ENCODE results near the gene CHADL.
"Not testable (repeated sequence)": the region's sequence is repeated elsewhere in the genome, so short reads cannot be mapped to it uniquely, and the experiment has no call there.

Gene CHADL

DNA sequence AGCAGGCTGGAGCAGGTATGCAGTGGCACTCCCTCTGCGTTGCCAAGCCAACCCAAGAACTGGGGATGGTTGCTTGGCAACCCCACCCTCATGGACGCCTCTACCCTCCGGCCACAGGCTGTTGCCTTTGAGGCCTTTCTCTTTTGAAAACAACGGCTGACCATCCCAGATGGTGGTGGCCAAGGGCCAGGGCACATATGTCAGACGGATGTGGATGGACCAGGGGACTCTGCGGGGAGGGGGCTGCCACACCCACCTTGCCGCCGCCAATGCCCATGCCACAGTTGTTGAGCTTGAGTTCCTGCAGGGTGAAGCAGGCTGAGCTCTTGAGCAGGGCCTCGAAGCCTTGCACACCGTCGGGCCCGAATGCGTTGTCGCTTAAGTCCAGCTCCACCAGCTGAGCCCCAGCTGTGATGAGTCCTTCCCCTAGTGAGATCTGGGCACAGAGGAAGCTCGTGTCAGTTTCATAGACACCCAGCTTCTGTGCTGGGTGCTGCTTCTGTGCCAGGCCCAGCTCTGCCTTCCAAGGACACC, 23.7 kb upstream of the CHADL start:
- Mint-ChIP-seq H3K27me3 (no peaks in the 10 kb centered on the region), H3K36me3 (ENCODE audit: low read depth) (peaks cover 70% of the 10 kb centered on the region), H3K27ac (no peak overlapping the region), H3K9me3 (no peaks in the 10 kb centered on the region), H3K4me3 (no peak overlapping the region), H3K4me1 (ENCODE audit: low read depth) (peaks cover 5% of the 10 kb centered on the region)

DNA sequence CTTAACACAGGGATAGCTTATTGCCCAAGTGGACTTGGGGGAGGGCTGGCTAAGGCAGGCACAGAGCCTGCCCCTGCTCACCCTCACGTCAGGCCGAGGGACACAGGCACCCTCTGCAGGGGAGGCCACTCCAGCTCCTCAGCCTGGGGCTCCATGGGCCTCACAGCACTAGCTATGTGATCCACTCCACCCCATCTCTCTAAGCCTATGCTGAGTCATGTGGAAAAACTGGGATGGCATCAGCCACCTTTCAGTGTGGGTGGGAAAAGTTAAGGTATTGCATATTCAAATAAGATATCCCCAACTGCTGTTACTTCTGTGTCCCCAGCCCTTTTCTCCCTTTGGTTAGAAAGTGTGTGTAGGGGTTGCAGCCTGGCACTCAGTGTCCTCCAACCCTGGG, 23.0 kb upstream of the CHADL start:
- H3K4me1 Mint-ChIP-seq (ENCODE audit: low read depth), result peaks cover 5% of the 10 kb centered on the region
- H3K4me3 Mint-ChIP-seq, result no peak overlapping the region
- no peaks in the 10 kb centered on the region for H3K27me3 Mint-ChIP-seq
- H3K27ac Mint-ChIP-seq, result peak overlapping the region; percentile 16
- H3K36me3 Mint-ChIP-seq (ENCODE audit: low read depth), result peaks cover 72% of the 10 kb centered on the region
- H3K9me3 Mint-ChIP-seq, result no peaks in the 10 kb centered on the region

DNA sequence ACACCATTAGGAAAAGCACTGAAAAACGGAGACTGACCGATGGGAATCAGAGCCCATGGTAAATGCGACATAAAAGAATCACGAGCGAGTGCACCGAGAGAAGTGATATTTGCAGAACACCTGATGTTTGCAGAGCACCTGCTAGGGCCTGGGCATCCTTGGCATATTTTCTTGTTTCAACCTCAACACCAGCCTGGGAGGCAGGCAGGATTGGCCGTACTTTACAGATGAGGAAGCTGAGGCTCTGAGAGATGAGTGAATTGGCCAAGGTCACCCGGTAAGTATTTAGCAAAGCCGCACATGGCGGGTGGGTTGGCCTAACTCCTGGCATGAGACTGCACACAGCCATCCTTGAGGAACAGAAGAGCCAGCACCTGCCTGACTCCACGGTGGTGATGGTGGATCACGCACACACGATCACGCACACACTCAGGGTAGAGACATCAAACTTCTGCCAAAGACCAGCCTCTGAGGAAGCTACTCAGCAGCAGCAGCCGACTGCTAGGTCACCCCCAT, 21.6 kb upstream of the CHADL start:
- H3K4me1 Mint-ChIP-seq (ENCODE audit: low read depth), result peaks cover 5% of the 10 kb centered on the region
- H3K36me3 Mint-ChIP-seq (ENCODE audit: low read depth), result peaks cover 75% of the 10 kb centered on the region
- H3K27ac Mint-ChIP-seq, result no peak overlapping the region

DNA sequence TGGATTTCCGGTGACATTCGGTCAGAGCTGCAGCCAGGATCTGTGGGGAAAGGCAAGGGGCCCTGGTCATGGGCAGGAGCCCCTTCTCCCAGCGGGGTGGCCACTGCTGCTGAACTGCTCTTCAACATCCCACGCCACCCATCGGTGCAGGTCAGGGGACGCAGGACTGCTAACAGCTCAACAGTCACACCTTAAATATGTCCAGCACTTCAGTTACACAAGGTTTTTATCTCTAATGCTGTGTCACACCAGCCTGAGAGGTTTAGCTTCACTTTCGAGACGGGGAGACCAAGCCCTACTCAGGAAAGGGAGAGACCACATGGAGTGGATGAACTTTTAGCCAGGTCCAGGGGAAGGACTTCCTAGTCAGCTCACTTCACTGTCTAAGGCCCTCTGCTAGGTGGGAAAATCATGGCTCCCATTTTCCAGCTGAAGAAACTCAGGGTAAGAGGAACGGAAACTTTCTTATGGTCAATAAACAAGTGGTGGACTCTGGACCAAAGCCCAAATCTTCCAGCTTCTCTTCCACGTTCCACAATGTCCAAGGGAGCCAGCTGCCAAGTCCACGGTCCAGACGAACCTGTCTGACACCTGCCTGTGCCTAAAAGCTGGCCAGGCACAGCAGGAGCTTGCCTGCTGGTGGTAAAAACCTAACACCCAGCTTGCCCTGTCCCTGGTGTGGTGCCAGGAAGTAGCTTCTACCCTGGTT, 21.0 kb upstream of the CHADL start:
- Mint-ChIP-seq H3K4me3 (no peak overlapping the region), H3K36me3 (ENCODE audit: low read depth) (peaks cover 80% of the 10 kb centered on the region), H3K27me3 (no peaks in the 10 kb centered on the region), H3K27ac (no peak overlapping the region), H3K4me1 (ENCODE audit: low read depth) (peaks cover 5% of the 10 kb centered on the region), H3K9me3 (no peaks in the 10 kb centered on the region)

More for the DNA sequence above, 21.6 kb upstream of the CHADL start:
- Mint-ChIP-seq H3K27me3 (no peaks in the 10 kb centered on the region), H3K4me3 (no peak overlapping the region), H3K9me3 (no peaks in the 10 kb centered on the region)

DNA sequence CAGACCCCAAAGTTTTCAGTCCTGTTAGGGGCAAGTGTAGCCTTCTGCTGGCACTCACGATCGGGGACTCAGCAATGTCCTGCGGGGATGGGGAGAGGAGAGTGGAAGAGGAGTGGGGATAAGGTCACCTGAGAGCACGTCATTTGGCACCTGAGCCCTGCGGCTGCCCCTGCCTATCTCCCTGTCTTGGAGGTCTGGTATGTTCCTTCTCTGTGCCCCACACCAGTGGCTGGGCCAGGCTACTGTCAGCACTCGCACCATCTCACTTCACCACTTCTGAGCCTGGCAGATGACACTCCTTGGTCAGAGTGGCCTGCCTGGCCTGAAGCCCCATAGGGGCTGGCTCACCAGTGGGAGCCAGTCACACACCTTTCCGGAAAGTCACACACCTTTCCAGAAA, 20.1 kb upstream of the CHADL start:
- Mint-ChIP-seq H3K9me3 (no peaks in the 10 kb centered on the region), H3K27me3 (no peaks in the 10 kb centered on the region), H3K4me1 (ENCODE audit: low read depth) (peaks cover 5% of the 10 kb centered on the region), H3K27ac (no peak overlapping the region), H3K36me3 (ENCODE audit: low read depth) (peaks cover 78% of the 10 kb centered on the region), H3K4me3 (no peak overlapping the region)

DNA sequence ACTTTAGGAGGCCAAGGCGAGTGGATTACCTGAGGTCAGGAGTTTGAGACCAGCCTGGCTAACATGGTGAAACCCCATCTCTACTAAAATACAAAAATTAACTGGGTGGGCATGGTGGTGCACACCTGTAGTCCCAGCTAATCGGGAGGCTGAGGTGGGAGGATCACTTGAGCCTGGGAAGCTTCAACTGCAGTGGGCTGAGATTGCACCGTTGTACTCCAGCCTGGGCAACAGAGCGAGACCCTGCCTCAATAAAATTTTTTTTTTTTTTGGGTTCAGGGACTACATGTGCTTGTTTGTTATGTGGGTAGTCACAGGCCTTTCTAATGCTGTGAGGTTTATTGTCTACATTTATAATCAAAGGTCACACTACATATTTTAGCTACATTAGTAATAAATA, 19.0 kb upstream of the CHADL start:
- H3K4me1 Mint-ChIP-seq (ENCODE audit: low read depth); H3K9me3 Mint-ChIP-seq; H3K4me3 Mint-ChIP-seq; H3K27me3 Mint-ChIP-seq; H3K27ac Mint-ChIP-seq: not testable (repeated sequence)
- peaks cover 74% of the 10 kb centered on the region for H3K36me3 Mint-ChIP-seq (ENCODE audit: low read depth)

DNA sequence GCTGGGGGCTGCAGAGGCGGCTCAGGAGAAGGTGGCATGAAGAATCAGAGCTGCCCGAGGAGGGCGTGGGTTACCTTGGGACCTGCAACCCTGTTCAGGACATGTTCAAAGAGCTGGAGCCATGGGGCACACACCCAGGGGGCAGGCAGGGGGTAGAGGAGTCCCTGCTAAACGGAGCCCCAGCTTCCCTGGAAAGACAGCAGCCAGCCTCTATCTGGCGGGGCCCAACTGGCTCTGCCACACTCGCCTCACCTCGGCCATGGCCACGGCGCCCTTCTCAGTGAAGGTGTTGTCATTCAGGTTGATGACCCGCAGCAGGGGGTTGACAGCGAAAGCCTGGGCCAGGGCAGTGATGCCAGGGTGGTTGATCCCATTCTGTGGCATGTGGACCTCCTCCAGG, 17.0 kb upstream of the CHADL start:
- H3K4me3 Mint-ChIP-seq, result no peak overlapping the region
- H3K4me1 Mint-ChIP-seq (ENCODE audit: low read depth), result no peaks in the 10 kb centered on the region
- H3K27me3 Mint-ChIP-seq, result no peaks in the 10 kb centered on the region
- peaks cover 79% of the 10 kb centered on the region for H3K36me3 Mint-ChIP-seq (ENCODE audit: low read depth)
- H3K27ac Mint-ChIP-seq, result no peak overlapping the region
- no peaks in the 10 kb centered on the region for H3K9me3 Mint-ChIP-seq

DNA sequence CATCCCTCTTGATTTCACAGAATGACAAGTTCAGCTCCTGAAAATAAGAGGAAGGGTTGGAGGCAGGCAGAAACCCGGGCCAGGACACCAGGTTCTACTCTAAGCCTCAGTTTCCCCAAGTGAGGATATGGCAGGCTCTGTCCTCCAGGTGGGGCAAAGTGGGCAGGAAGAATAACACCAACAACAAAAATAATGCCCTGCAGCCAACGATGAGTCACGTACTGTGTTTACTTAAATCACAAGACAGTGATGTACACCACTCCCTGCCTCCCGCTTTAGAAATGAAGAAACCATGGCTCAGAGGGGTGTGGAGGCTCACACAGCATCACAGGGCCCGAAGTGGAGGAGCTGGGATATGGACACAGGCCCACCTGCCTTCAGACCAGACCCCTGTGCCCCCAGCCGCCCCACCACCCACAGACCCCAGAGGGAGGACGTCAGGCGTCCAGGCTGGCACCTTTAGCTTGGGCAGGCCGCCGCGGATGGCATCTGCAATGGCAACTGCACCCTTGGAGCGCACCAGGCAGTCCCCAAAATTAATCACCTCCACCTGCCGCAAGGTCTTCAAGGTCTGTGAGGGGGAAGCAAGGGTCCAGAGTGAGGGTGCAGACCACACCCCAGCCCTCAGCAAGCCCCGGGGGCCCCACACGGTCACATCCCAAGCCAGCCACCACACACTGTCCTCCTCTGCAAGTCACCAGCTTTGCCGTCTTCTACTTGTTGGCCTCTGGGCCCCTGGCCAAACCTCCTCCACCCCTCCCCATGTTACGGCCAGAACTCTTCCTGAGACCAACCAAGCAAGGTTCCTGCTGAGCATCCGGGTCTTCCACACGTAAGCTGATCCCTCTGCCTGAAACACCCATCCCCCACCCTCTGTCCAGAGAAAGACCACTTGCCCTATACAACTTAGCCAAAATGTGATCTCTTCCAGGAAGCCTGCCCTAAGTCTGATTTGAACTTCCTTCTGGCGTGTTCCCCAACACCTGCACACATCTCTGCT, 15.8 kb upstream of the CHADL start:
- Mint-ChIP-seq H3K27me3 (no peaks in the 10 kb centered on the region), H3K9me3 (no peaks in the 10 kb centered on the region), H3K27ac (peak overlapping the region; percentile 12), H3K36me3 (ENCODE audit: low read depth) (peaks cover 76% of the 10 kb centered on the region), H3K4me1 (ENCODE audit: low read depth) (no peaks in the 10 kb centered on the region), H3K4me3 (no peak overlapping the region)

DNA sequence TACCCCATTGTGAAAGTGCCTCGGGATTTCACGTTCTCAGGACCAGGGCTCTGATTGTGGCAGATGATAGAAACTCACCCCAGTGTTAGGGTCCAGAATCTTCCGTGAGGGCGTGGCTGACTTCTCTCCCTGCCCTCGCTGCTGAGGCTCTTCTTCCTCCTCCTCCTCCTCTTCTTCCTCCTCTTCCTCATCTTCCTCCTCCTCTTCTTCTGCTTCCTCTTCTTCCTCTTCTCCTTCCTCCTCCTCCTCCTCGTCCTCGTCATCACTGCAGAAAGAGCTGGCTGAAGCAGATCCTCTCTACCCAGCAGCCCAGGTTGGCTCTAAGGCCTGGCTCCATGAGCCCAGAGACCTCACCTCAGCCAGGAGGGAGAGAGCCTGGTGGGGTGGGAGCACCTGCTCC, 13.5 kb upstream of the CHADL start:
- Mint-ChIP-seq H3K36me3 (ENCODE audit: low read depth) (peaks cover 76% of the 10 kb centered on the region), H3K4me1 (ENCODE audit: low read depth) (no peaks in the 10 kb centered on the region), H3K4me3 (no peak overlapping the region), H3K9me3 (no peaks in the 10 kb centered on the region), H3K27ac (no peak overlapping the region), H3K27me3 (no peaks in the 10 kb centered on the region)

DNA sequence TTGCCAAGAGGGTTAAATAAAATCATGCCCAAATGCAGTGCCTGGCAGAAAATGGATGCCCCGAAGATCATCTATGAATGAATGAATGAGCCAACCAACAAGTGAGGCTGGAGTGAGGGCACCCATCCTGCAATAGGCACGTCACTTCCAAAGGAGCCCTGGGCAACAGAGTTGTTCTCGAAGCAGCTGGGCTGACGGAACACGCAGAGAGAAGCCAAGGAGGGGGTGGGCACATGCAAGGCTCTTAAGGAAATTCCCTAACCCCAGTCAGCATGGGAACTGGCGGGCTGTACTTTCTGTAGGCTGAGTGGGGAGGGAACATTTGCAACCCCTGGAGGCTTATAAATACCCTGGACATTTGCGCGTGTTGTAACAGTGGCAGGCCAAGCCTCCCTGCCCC, 11.6 kb upstream of the CHADL start:
- Mint-ChIP-seq H3K9me3 (no peaks in the 10 kb centered on the region), H3K36me3 (ENCODE audit: low read depth) (peaks cover 65% of the 10 kb centered on the region), H3K4me1 (ENCODE audit: low read depth) (no peaks in the 10 kb centered on the region), H3K4me3 (no peak overlapping the region), H3K27ac (no peak overlapping the region), H3K27me3 (no peaks in the 10 kb centered on the region)

DNA sequence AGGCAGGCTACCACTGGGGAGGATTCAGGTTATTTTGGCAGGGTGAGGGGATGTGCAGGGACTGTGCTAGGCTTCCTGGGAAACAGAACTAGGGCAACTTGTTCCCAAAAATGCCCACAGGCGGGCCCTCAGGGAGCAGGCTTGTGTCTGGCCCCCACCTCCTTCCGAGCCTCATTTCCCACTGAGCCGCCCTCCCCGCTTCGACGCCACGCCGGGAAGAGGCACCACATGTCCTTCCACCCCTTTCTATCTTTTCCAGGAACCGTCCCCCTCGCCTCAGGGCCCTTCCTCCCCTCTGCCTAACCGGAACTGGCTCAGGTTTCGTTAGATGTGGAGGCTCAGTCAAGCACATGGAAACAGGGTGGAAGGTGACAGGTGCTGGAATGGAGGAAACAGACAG, 9.4 kb upstream of the CHADL start:
- Mint-ChIP-seq H3K27ac (no peak overlapping the region), H3K27me3 (no peaks in the 10 kb centered on the region), H3K36me3 (ENCODE audit: low read depth) (peaks cover 58% of the 10 kb centered on the region), H3K9me3 (no peaks in the 10 kb centered on the region), H3K4me1 (ENCODE audit: low read depth) (no peaks in the 10 kb centered on the region), H3K4me3 (no peak overlapping the region)

DNA sequence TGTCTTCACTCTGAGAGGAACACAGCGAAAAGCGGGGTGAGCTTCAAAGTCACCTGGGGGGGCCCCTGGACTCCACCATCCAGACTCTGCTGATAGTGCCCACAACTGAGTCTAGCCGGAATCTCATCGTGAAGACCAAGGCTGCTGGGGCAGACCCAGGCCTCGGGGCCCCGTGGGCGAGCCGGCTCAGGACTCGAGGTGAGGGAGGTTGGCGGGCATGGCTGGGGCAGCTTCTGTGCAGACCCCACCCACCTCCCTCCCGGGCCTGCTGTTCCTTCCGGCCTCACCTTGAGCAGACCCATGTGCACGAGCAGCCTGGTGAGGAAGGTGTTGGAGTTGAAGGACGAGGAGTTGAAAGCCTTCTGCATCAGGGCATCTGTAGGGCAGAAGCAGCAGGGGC, 8.7 kb upstream of the CHADL start:
- no peaks in the 10 kb centered on the region for H3K4me1 Mint-ChIP-seq (ENCODE audit: low read depth)
- H3K36me3 Mint-ChIP-seq (ENCODE audit: low read depth), result peaks cover 57% of the 10 kb centered on the region
- no peak overlapping the region for H3K4me3 Mint-ChIP-seq
- no peak overlapping the region for H3K27ac Mint-ChIP-seq
- no peaks in the 10 kb centered on the region for H3K27me3 Mint-ChIP-seq
- no peaks in the 10 kb centered on the region for H3K9me3 Mint-ChIP-seq

DNA sequence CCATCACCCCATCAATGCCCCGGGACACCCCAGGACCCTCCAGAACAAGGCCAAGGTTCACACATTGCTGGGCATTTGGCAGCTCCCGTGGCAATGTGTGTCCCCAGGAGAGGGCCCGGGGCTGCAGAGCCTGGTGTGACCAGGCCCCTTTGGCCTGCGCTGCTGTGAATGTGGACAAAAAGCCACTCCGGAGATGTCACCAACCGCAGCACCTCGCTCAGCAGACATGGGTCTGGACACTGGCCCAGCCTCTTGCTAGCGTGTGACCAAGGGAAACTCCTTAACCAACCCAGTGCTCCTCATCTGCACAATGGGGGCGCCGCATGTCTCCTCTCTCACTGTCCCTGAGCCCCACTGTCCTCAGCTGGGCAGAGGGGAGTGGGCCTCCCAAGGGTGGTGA, 8.0 kb upstream of the CHADL start:
- Mint-ChIP-seq H3K9me3 (no peaks in the 10 kb centered on the region), H3K27me3 (no peaks in the 10 kb centered on the region), H3K4me1 (ENCODE audit: low read depth) (no peaks in the 10 kb centered on the region), H3K27ac (no peak overlapping the region), H3K4me3 (no peak overlapping the region), H3K36me3 (ENCODE audit: low read depth) (peaks cover 52% of the 10 kb centered on the region)

DNA sequence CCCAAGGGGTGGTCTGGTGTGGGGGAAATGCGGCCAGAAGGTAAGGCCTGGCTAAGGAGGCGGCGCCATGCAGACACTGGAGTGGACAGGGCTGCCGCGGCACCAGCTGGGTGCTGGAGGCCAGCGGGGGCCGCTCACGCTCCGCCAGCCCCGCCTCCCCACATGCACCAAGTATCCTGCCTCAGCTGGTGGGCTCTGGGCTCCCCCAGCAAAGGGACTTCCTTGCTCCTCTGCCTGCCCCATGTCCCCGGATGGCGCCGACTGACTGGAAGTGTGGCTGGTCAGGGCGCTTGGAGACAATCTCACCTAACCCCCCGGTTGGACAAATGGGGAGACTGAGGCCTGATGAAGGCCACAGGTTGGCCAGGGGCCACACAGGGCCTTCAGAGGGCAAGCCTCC, 7.6 kb upstream of the CHADL start:
- Mint-ChIP-seq H3K4me1 (ENCODE audit: low read depth) (no peaks in the 10 kb centered on the region), H3K27me3 (no peaks in the 10 kb centered on the region), H3K27ac (no peak overlapping the region), H3K36me3 (ENCODE audit: low read depth) (peaks cover 48% of the 10 kb centered on the region), H3K4me3 (no peak overlapping the region), H3K9me3 (no peaks in the 10 kb centered on the region)

DNA sequence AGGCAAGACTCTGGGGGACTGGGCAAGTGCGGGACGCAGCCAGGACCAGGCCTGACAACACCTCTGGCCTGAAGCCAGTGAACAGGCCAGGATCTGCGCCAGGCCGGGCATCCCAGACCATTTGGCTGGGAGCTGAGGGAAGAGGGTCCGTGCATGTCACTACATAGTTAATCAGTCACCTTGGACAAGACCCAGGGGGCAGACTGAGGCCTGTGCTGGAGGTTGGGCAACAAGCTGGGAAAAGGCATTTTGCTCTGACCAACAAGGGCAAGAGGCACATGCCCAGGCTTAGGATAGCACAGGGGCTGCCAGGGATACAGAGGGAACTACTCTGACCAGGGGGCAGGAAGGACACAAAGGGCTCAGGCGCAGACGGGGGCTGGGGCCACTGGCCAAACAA, 7.0 kb upstream of the CHADL start:
- Mint-ChIP-seq H3K27me3 (no peaks in the 10 kb centered on the region), H3K4me1 (ENCODE audit: low read depth) (no peaks in the 10 kb centered on the region), H3K27ac (no peak overlapping the region), H3K4me3 (no peak overlapping the region), H3K36me3 (ENCODE audit: low read depth) (peaks cover 42% of the 10 kb centered on the region), H3K9me3 (no peaks in the 10 kb centered on the region)

Measured in stimulated activated naive CD8-positive, alpha-beta T cell treated with anti-CD3 and anti-CD28 coated beads, Interleukin-15, Interleukin-2, amounts not matched to agents 100 ng/mL and 50 ng/mL, for 24 hours (primary cell).